Panc1 (cell line): Measurements from ENCODE around the gene BBS9. TPM values are rescaled to one million over a fixed set of nuclear protein-coding genes. Genes with fewer than 3 reads are reported as not detected.

Experiments used
- ATAC-seq: fragments of 200-7000 bp; cut with Tn5 transposase; 2 replicates; pipeline ENCODE4 v1.9.1; 2020; ENCODE audit warnings: mild to moderate bottlenecking, moderate library complexity
- BruUV-seq: library from RNA; stranded (reverse); fragments of 400-500 nt; replicated peaks from 2 replicates; lab custom pipeline; 2021; lab: Mats Ljungman, UMichigan
- CTCF ChIA-PET: fragments of 300-600 bp; sonication (Branson Sonifier 250); formaldehyde crosslinking; loops from one replicate; lab custom pipeline; 2022; ENCODE audit warnings: antibody characterized with exemption; lab: Charles Lee
- POLR2A ChIA-PET: fragments of 300-600 bp; sonication (Branson Sonifier 250); formaldehyde crosslinking; loops from one replicate; lab custom pipeline; 2022; ENCODE audit warnings: antibody characterized with exemption; lab: Charles Lee
- DNase-seq: peaks from one replicate; pipeline ENCODE4 v3.0.0-alpha.2; 2010; ENCODE audit warnings: low read depth, low spot score
- H3K27ac ChIP-seq: 2 replicates; pipeline ENCODE4 v1.5.1; 2011; ENCODE audit warnings: mild to moderate bottlenecking, low read length, inconsistent platforms
- H3K27me3 ChIP-seq: fragments of 200-500 bp; sonication (Bioruptor generic); 2 replicates; pipeline ENCODE4 v1.6.0; 2014; ENCODE audit warnings: low read length, inconsistent platforms; ENCODE audit not compliant: control insufficient read depth, insufficient read depth
- H3K36me3 ChIP-seq: fragments of 200-500 bp; sonication (Bioruptor generic); 2 replicates; pipeline ENCODE4 v1.5.1; 2014; ENCODE audit warnings: inconsistent platforms, mild to moderate bottlenecking, low read length, moderate library complexity; ENCODE audit not compliant: control insufficient read depth, insufficient read depth
- H3K4me1 ChIP-seq: 2 replicates; pipeline ENCODE4 v1.5.1; 2011; ENCODE audit warnings: inconsistent platforms, mild to moderate bottlenecking, low read length, moderate library complexity; ENCODE audit not compliant: control insufficient read depth, insufficient read depth
- H3K4me3 ChIP-seq, 2 experiments: 2 replicates each; pipeline ENCODE4 v1.5.1; 2011 to 2012; ENCODE audit warnings: low read depth in 2 of 2, low read length in 2 of 2, mild to moderate bottlenecking in 2 of 2, inconsistent platforms in 1 of 2, moderate library complexity in 1 of 2
- H3K9me3 ChIP-seq: fragments of 200-500 bp; sonication (Bioruptor generic); 2 replicates; pipeline ENCODE4 v1.5.1; 2014; ENCODE audit warnings: low read depth, mild to moderate bottlenecking, inconsistent platforms, low read length, moderate library complexity; ENCODE audit not compliant: control insufficient read depth, insufficient read depth
- CTCF ChIP-seq: fragments of 450-650 bp; IDR thresholded peaks from 2 replicates; pipeline ENCODE4 v1.5.1; 2017; ENCODE audit warnings: mild to moderate bottlenecking
- POLR2AphosphoS5 ChIP-seq: IDR thresholded peaks from 2 replicates; pipeline ENCODE4 v1.6.1; 2012; ENCODE audit warnings: mild to moderate bottlenecking, low read depth, low read length, moderate library complexity
- REST ChIP-seq, 2 experiments: IDR thresholded peaks; 2 replicates each; pipeline ENCODE4 v1.6.1; 2011 to 2012; ENCODE audit warnings: low read depth in 2 of 2, control low read depth in 1 of 2, low read length in 1 of 2, mild to moderate bottlenecking in 1 of 2, moderate library complexity in 1 of 2; ENCODE audit not compliant: insufficient read depth in 1 of 2
- SIN3A ChIP-seq: IDR thresholded peaks from 2 replicates; pipeline ENCODE4 v1.6.1; 2012; ENCODE audit warnings: low read depth, mild to moderate bottlenecking, low read length, moderate library complexity, borderline replicate concordance; ENCODE audit not compliant: insufficient read depth
- TCF7L2 ChIP-seq: IDR thresholded peaks from 2 replicates; pipeline ENCODE4 v1.6.1; 2011; ENCODE audit warnings: mild to moderate bottlenecking, low read depth, low read length, inconsistent platforms
- in situ Hi-C: cut with HindIII; loops from 2 replicates; pipeline ENCODE4 v1.10.0; 2016; ENCODE audit warnings: low sequenced_read_pairs, low pct_unique_long_range_greater_than_20kb
- intact Hi-C: fragments of 100-400 bp; cut with micrococcal nuclease; formaldehyde crosslinking; loops from one replicate; pipeline ENCODE4 v1.10.0; 2022; ENCODE audit not compliant: unreplicated experiment
- total RNA-seq: library from RNA; stranded (reverse); gene quantifications from one replicate; pipeline ENCODE4 v1.2.1, GENCODE V29; 2021; ENCODE audit not compliant: unreplicated experiment

Gene BBS9
- total RNA-seq, 1 experiment from 2014 or later, result 6.9 TPM

GRCh38 chr7:33590916-33591315, 461.6 kb downstream of the BBS9 start:
- Histone ChIP-seq H3K9me3 (no peaks in the 10 kb centered on the region), H3K4me3 (no peak overlapping the region), H3K36me3 (no peaks in the 10 kb centered on the region), H3K27me3 (no peaks in the 10 kb centered on the region), H3K27ac (no peak overlapping the region), H3K4me1 (no peaks in the 10 kb centered on the region)
- ChIA-PET CTCF (no interaction called here), POLR2A (no interaction called here)
- no peak for ATAC-seq
- intact Hi-C loops (no loop called here), in situ Hi-C loops (no loop called here)
- no peak for TF ChIP-seq POLR2AphosphoS5
- no peak for TF ChIP-seq SIN3A
- no peak for TF ChIP-seq TCF7L2
- no peak for TF ChIP-seq CTCF
- TF ChIP-seq REST (IDR thresholded peaks at IDR 0.05; ENCODE audit: insufficient read depth in 1 of 2, low read depth in 2 of 2, low read length in 1 of 2), result no peak
- DNase-seq, result no peak
- no TSS peak for BruUV-seq

- Histone ChIP-seq H3K9me3 (no peaks in the 10 kb centered on the region), H3K27ac (no peak overlapping the region), H3K27me3 (no peaks in the 10 kb centered on the region), H3K4me3 (no peak overlapping the region), H3K36me3 (no peaks in the 10 kb centered on the region), H3K4me1 (no peaks in the 10 kb centered on the region)
- DNase-seq, result no peak
- in situ Hi-C loops (no loop called here), intact Hi-C loops (no loop called here)
- ChIA-PET CTCF (no interaction called here), POLR2A (no interaction called here)
- no TSS peak for BruUV-seq
- TF ChIP-seq REST (IDR thresholded peaks at IDR 0.05; ENCODE audit: insufficient read depth in 1 of 2, low read depth in 2 of 2, low read length in 1 of 2) (no peak), POLR2AphosphoS5 (no peak), SIN3A (no peak), TCF7L2 (no peak), CTCF (no peak)
- ATAC-seq, result no peak
Observed at GRCh38 chr7:33591490-33591889, 462.1 kb downstream of the BBS9 start.
